ENCODE results near the gene SERPINA4.
"Not testable (repeated sequence)": the region's sequence is repeated elsewhere in the genome, so short reads cannot be mapped to it uniquely, and the experiment has no call there.

SERPINA4 gene

DNA sequence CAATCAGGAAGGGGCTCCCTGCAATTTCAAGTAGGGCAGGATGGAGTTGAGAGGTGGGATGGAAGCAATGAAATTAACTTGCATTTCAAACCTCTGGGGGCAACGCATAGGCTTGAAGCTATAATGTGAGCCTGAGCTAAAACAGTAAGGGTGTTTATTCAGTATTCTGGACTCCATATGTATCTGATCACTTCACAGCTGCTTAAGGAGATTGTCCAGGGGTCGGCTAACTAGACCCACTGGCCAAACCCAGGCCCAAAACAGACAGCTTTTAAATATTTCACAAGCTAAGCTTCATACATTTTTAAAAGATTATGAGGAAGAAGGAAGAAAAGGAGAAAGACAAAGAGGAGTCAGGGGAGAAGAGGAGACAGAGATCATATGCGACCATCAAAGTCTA, 44.1 kb downstream of the SERPINA4 start:
- Histone ChIP-seq H3K9ac (ENCODE audit: low read depth, low read length, poor library complexity, severe bottlenecking) (no peak overlapping the region), H2AFZ (ENCODE audit: low read length) (no peak overlapping the region)
- TF ChIP-seq CTCF (conservative IDR thresholded peaks at IDR 0.05; ENCODE audit: low read length) = no peak
- TF ChIP-seq EZH2phosphoT487 (IDR thresholded peaks at IDR 0.05; ENCODE audit: borderline replicate concordance) = no peak

DNA sequence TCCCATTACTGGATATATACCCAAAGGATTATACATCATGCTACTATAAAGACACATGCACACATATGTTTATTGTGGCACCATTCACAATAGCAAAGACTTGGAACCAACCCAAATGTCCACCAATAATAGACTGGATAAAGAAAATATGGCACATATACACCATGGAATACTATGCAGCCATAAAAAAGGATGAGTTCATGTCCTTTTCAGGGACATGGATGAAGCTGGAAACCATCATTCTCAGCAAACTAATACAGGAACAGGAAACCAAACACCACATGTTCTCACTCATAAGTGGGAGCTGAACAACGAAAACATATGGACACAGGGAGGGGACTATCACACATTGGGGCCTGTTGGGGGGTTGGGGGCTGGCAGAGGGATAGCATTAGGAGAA, 47.7 kb downstream of the SERPINA4 start:
- not testable (repeated sequence) for H3K9ac ChIP-seq (ENCODE audit: low read depth, low read length, poor library complexity, severe bottlenecking); H4K20me1 ChIP-seq (ENCODE audit: insufficient read depth, low read length, poor library complexity, severe bottlenecking)

More for the DNA sequence above, 44.1 kb downstream of the SERPINA4 start:
- Histone ChIP-seq H3K4me3 (ENCODE audit: low read length, poor library complexity, severe bottlenecking) (no peak overlapping the region), H4K20me1 (ENCODE audit: insufficient read depth, low read length, poor library complexity, severe bottlenecking) (no peaks in the 10 kb centered on the region), H3K4me1 (ENCODE audit: insufficient read depth, low read length, poor library complexity, severe bottlenecking) (no peaks in the 10 kb centered on the region), H3K36me3 (ENCODE audit: insufficient read depth, low read length) (no peaks in the 10 kb centered on the region), H3K9me2 (replicated peaks; ENCODE audit: low read depth, low read length) (no peaks in the 10 kb centered on the region), H3K79me2 (ENCODE audit: insufficient read depth, low read length) (no peaks in the 10 kb centered on the region), H3K4me2 (ENCODE audit: low read depth, low read length, poor library complexity, severe bottlenecking) (no peak overlapping the region), H3K27me3 (ENCODE audit: insufficient read depth, low read length, poor library complexity, severe bottlenecking) (no peaks in the 10 kb centered on the region), H3F3A (ENCODE audit: low read depth) (no peaks in the 10 kb centered on the region), H3K9me3 (ENCODE audit: insufficient read depth, low read depth, low read length) (no peaks in the 10 kb centered on the region)

DNA sequence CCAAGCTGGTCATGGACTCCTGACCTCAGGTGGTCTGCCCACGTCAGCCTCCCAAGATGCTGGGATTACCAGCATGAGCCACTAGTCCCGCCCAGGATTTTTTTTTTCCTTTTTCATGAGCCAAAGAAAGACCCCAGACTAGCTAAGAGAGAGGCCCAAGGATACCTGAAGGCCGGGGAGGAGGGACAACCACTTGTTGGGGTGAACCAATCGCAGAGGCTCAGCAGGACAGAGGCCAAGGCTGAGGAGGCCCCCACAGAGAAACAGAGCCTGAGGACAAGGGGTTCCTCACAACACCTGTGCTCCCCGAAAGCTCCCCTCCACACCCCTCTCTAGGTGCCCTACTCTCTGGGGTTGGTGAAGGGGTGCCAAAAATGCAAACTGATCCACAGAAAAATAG, 49.9 kb downstream of the SERPINA4 start:
- H3K4me3 ChIP-seq (ENCODE audit: low read length, poor library complexity, severe bottlenecking) = no peak overlapping the region
- no peak overlapping the region for H3K4me2 ChIP-seq (ENCODE audit: low read depth, low read length, poor library complexity, severe bottlenecking)
- H3K4me1 ChIP-seq (ENCODE audit: insufficient read depth, low read length, poor library complexity, severe bottlenecking) = no peaks in the 10 kb centered on the region
- no peak overlapping the region for H3K9ac ChIP-seq (ENCODE audit: low read depth, low read length, poor library complexity, severe bottlenecking)
- no peaks in the 10 kb centered on the region for H3K9me2 ChIP-seq (replicated peaks; ENCODE audit: low read depth, low read length)
- no peaks in the 10 kb centered on the region for H3K79me2 ChIP-seq (ENCODE audit: insufficient read depth, low read length)
- no peaks in the 10 kb centered on the region; the same call in 1 of the 2 replicates for H3K9me3 ChIP-seq (ENCODE audit: insufficient read depth, low read depth, low read length)
- H3K36me3 ChIP-seq (ENCODE audit: insufficient read depth, low read length) = no peaks in the 10 kb centered on the region
- H4K20me1 ChIP-seq (ENCODE audit: insufficient read depth, low read length, poor library complexity, severe bottlenecking) = no peaks in the 10 kb centered on the region
- no peaks in the 10 kb centered on the region for H3F3A ChIP-seq (ENCODE audit: low read depth)
- no peaks in the 10 kb centered on the region for H3K27me3 ChIP-seq (ENCODE audit: insufficient read depth, low read length, poor library complexity, severe bottlenecking)
- H2AFZ ChIP-seq (ENCODE audit: low read length) = no peak overlapping the region
- no peak for TF ChIP-seq EZH2phosphoT487 (IDR thresholded peaks at IDR 0.05; ENCODE audit: borderline replicate concordance)
- TF ChIP-seq CTCF (conservative IDR thresholded peaks at IDR 0.05; ENCODE audit: low read length) = no peak

More for the DNA sequence above, 47.7 kb downstream of the SERPINA4 start:
- H3K36me3 ChIP-seq (ENCODE audit: insufficient read depth, low read length); H3F3A ChIP-seq (ENCODE audit: low read depth); H3K27me3 ChIP-seq (ENCODE audit: insufficient read depth, low read length, poor library complexity, severe bottlenecking); H3K79me2 ChIP-seq (ENCODE audit: insufficient read depth, low read length); H3K9me2 ChIP-seq (replicated peaks; ENCODE audit: low read depth, low read length); H3K4me2 ChIP-seq (ENCODE audit: low read depth, low read length, poor library complexity, severe bottlenecking); H3K4me1 ChIP-seq (ENCODE audit: insufficient read depth, low read length, poor library complexity, severe bottlenecking); H3K9me3 ChIP-seq (ENCODE audit: insufficient read depth, low read depth, low read length); H2AFZ ChIP-seq (ENCODE audit: low read length); H3K4me3 ChIP-seq (ENCODE audit: low read length, poor library complexity, severe bottlenecking): not testable (repeated sequence)

DNA sequence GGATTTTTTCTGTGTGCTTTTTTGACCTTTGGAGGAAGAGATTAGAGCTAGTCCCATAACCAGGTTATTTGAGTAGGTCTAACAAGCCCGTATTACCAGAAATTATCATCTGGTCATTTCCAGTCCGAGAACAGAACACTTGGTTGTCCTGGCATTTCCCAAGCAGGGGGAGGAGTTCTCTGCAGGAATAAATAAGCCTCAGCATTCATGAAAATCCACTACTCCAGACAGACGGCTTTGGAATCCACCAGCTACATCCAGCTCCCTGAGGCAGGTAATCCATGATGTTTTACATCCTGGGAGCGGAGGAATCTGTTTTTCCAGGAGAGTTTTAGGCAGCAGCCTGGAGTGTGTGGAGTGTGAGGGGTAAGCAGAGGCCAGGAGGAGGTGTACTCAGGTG, 50.9 kb downstream of the SERPINA4 start, which contains the start of gene SERPINA3:
Gene SERPINA3, plus strand, starts transcription at position 218 of the 400 bp plus-strand sequence. CDS start 2,051 bp downstream, outside the sequence.
- Histone ChIP-seq H3K4me1 (ENCODE audit: insufficient read depth, low read length, poor library complexity, severe bottlenecking) (no peaks in the 10 kb centered on the region), H3K9ac (ENCODE audit: low read depth, low read length, poor library complexity, severe bottlenecking) (no peak within 1 kb of the TSS), H3K27me3 (ENCODE audit: insufficient read depth, low read length, poor library complexity, severe bottlenecking) (no peaks in the 10 kb centered on the region), H3K79me2 (ENCODE audit: insufficient read depth, low read length) (no peaks in the 10 kb centered on the region), H4K20me1 (ENCODE audit: insufficient read depth, low read length, poor library complexity, severe bottlenecking) (no peaks in the 10 kb centered on the region), H3K4me2 (ENCODE audit: low read depth, low read length, poor library complexity, severe bottlenecking) (no peak within 1 kb of the TSS), H3K36me3 (ENCODE audit: insufficient read depth, low read length) (no peaks in the 10 kb centered on the region), H3F3A (ENCODE audit: low read depth) (no peaks in the 10 kb centered on the region), H3K9me3 (ENCODE audit: insufficient read depth, low read depth, low read length) (peaks cover 2% of the 10 kb centered on the region; the same call in 1 of the 2 replicates), H3K4me3 (ENCODE audit: low read length, poor library complexity, severe bottlenecking) (no peak within 1 kb of the TSS), H3K9me2 (replicated peaks; ENCODE audit: low read depth, low read length) (no peaks in the 10 kb centered on the region), H2AFZ (ENCODE audit: low read length) (no peak within 1 kb of the TSS)
- no peak for TF ChIP-seq EZH2phosphoT487 (IDR thresholded peaks at IDR 0.05; ENCODE audit: borderline replicate concordance)
- no peak for TF ChIP-seq CTCF (conservative IDR thresholded peaks at IDR 0.05; ENCODE audit: low read length)

Measured in Loucy (cell line).